Left lung (tissue), 14 donors: Measurements from ENCODE around the gene CBX1. TPM values are rescaled to one million over a fixed set of nuclear protein-coding genes. Genes with fewer than 3 reads are reported as not detected.

Source experiments
- ATAC-seq: fragments of 200-7000 bp; cut with Tn5 transposase; one replicate; pipeline ENCODE4 v1.9.1; 2020; ENCODE audit warnings: moderate library complexity
- DNase-seq, 4 donors: peaks; one replicate each; pipeline ENCODE4 v3.0.0-alpha.2; 2013 to 2020
- H3K27ac ChIP-seq, 2 donors: fragments of 200-600 bp; sonication (generic) in 1 of 2; one replicate each; pipeline versions ENCODE4 v1.5.0 to v1.8.0; 2020 to 2021
- H3K27me3 ChIP-seq, 2 donors: fragments of 200-600 bp; sonication (generic) in 1 of 2; one replicate each; pipeline versions ENCODE4 v1.5.0 to v1.8.0; 2020 to 2021
- H3K36me3 ChIP-seq, 2 donors: fragments of 200-600 bp; sonication (generic) in 1 of 2; one replicate each; pipeline versions ENCODE4 v1.5.0 to v1.8.0; 2020 to 2021
- H3K4me1 ChIP-seq, 2 donors: fragments of 200-600 bp; one replicate each; pipeline ENCODE4 v1.8.0; 2021
- H3K4me3 ChIP-seq, 2 donors: fragments of 200-600 bp; sonication (generic) in 1 of 2; one replicate each; pipeline versions ENCODE4 v1.5.0 to v1.8.0; 2020 to 2021; ENCODE audit warnings: mild to moderate bottlenecking in 1 of 2
- H3K9me3 ChIP-seq, 2 donors: fragments of 200-600 bp; sonication (generic) in 1 of 2; one replicate each; pipeline versions ENCODE4 v1.5.0 to v1.8.0; 2020 to 2021
- intact Hi-C, 2 donors: fragments of 100-400 bp; cut with DNase I; formaldehyde crosslinking; loops; one replicate each; pipeline versions ENCODE4 v1.11.2 to v1.14.2; 2022
- long read RNA-seq, 12 donors: library from polyadenylated mRNA in 2 of 12; unstranded in 2 of 12; transcript quantifications; one replicate each; pipeline ENCODE4 v2.0.0 and lab custom pipeline, GENCODE V29; 2019 to 2026
- polyA plus RNA-seq, 6 donors: library from polyadenylated mRNA; unstranded; fragments of 120-200 nt; gene quantifications; one replicate each; pipeline ENCODE4 v1.2.1, GENCODE V29; 2013; ENCODE audit not compliant: insufficient read length in 6 of 6
- total RNA-seq, 2 donors: library from RNA; stranded (reverse); fragmentation: NEBNext Ultra II Directional; extraction: Animal tissue kit (Norgen Biotek cat#: 25700); gene quantifications; one replicate each; pipeline ENCODE4 v1.2.1, GENCODE V29; 2021
- TF ChIP-seq, protein P1 (sequence below), 2 donors: fragments of 200-600 bp; sonication (generic) in 1 of 2; IDR thresholded peaks; one replicate each; pipeline versions ENCODE4 v1.5.0 to v1.8.0; 2021; ENCODE audit warnings: antibody characterized with exemption in 2 of 2
- donor health status: DM: no; HTN: yes; CAD: no.
- donor health status: DM: no; HTN: no; CAD: no.

CBX1 gene
- total RNA-seq (10 to 100 TPM; 43.0 to 53.8 TPM), polyA plus RNA-seq (100 to 1,000 TPM; 161 to 213 (median 169) TPM)
- long read RNA-seq, donor 1, transcript CBX1-205 (4 exons, 550 nt), result minor isoform, 7 of 113 reads
- long read RNA-seq, donor 1, transcript CBX1-201 (5 exons, 2,232 nt), result major isoform, 45 of 113 reads
- long read RNA-seq, donor 1, partial matches to known transcripts, result 59 of 113 reads
- long read RNA-seq, donor 1, other reads (novel, unspliced or antisense), result 0 of 113 reads
- long read RNA-seq, donor 2, transcript CBX1-201 (5 exons, 2,232 nt), result major isoform, 40 of 134 reads
- long read RNA-seq, donor 2, partial matches to known transcripts, result 91 of 134 reads
- long read RNA-seq, donor 2, other reads (novel, unspliced or antisense), result 0 of 134 reads
- long read RNA-seq, donor 3, transcript CBX1-201 (5 exons, 2,232 nt), result major isoform, 47 of 72 reads
- long read RNA-seq, donor 3, partial matches to known transcripts, result 20 of 72 reads
- long read RNA-seq, donor 3, other reads (novel, unspliced or antisense), result 0 of 72 reads
- long read RNA-seq, donor 4, partial matches to known transcripts, result 30 of 35 reads
- long read RNA-seq, donor 4, other reads (novel, unspliced or antisense), result 4 of 35 reads
- long read RNA-seq, donor 5, transcript CBX1-201 (5 exons, 2,232 nt), result major isoform, 40 of 71 reads
- long read RNA-seq, donor 5, partial matches to known transcripts, result 28 of 71 reads
- long read RNA-seq, donor 5, other reads (novel, unspliced or antisense), result 0 of 71 reads
- long read RNA-seq, donor 6, transcript CBX1-201 (5 exons, 2,232 nt), result major isoform, 39 of 128 reads
- long read RNA-seq, donor 6, partial matches to known transcripts, result 83 of 128 reads
- long read RNA-seq, donor 6, other reads (novel, unspliced or antisense), result 0 of 128 reads
- long read RNA-seq, donor 7, transcript CBX1-201 (5 exons, 2,232 nt), result major isoform, 20 of 38 reads
- long read RNA-seq, donor 7, partial matches to known transcripts, result 17 of 38 reads
- long read RNA-seq, donor 7, other reads (novel, unspliced or antisense), result 0 of 38 reads
- long read RNA-seq, donor 8, transcript CBX1-201 (5 exons, 2,232 nt), result major isoform, 40 of 73 reads
- long read RNA-seq, donor 8, partial matches to known transcripts, result 31 of 73 reads
- long read RNA-seq, donor 8, other reads (novel, unspliced or antisense), result 0 of 73 reads
- long read RNA-seq, donor 9, partial matches to known transcripts, result 0 of 1 reads
- long read RNA-seq, donor 9, other reads (novel, unspliced or antisense), result 0 of 1 reads
- long read RNA-seq, donor 10, partial matches to known transcripts, result 9 of 9 reads
- long read RNA-seq, donor 10, other reads (novel, unspliced or antisense), result 0 of 9 reads
- long read RNA-seq, donor 11, result 0 reads
- long read RNA-seq, donor 12, transcript CBX1-201 (5 exons, 2,232 nt), result major isoform, 38 of 63 reads
- long read RNA-seq, donor 12, partial matches to known transcripts, result 25 of 63 reads
- long read RNA-seq, donor 12, other reads (novel, unspliced or antisense), result 0 of 63 reads

DNA sequence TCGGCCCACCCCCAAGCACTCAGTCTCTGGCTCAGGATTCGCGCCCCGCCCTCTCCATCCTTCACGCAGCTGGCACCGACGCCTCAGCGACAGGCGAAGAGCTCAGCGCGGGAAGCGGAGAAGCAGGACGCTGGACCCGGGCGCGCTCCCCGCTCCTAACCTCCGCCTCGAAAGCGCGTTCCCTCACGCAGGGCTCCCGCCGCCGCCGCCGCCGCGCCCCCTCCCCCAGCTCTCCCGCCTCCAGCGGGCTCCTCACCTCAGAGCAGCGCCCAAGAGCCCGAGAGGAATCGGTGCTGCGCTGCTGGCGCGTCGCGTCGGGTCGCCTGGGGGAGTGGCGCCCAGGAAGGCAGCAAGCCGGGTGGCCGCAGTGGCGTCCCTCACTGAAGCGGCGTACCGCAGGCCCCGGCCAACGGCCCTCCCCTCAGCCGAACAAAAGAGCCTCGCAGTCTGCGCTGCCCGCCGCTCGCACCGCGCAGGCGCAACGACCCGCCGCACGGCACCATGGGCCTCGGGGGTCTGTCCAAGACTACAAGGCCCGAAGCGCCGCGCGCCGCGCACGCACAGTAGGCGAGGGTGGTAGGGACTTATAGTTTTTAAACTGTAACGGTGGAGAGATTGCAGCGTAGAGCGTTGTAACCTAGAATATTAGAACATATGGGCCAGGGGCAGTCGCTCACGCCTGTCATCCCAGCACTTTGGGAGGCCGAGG, at the start of gene CBX1:
Gene CBX1, minus strand, starts transcription at position 467 of the 709 bp plus-strand sequence. CDS start 24,474 bp downstream, outside the sequence.
- intact Hi-C loops, result no loop called here
- peak; percentile 98 for ATAC-seq
- DNase-seq, result peak; percentile 92 to 99 (median 96)
- peaks cover 0 to 36% of the 10 kb centered on the region in 2 donors for H3K4me1 ChIP-seq
- TF ChIP-seq, protein P1, sequence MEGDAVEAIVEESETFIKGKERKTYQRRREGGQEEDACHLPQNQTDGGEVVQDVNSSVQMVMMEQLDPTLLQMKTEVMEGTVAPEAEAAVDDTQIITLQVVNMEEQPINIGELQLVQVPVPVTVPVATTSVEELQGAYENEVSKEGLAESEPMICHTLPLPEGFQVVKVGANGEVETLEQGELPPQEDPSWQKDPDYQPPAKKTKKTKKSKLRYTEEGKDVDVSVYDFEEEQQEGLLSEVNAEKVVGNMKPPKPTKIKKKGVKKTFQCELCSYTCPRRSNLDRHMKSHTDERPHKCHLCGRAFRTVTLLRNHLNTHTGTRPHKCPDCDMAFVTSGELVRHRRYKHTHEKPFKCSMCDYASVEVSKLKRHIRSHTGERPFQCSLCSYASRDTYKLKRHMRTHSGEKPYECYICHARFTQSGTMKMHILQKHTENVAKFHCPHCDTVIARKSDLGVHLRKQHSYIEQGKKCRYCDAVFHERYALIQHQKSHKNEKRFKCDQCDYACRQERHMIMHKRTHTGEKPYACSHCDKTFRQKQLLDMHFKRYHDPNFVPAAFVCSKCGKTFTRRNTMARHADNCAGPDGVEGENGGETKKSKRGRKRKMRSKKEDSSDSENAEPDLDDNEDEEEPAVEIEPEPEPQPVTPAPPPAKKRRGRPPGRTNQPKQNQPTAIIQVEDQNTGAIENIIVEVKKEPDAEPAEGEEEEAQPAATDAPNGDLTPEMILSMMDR (IDR thresholded peaks at IDR 0.05), result no peak
- H3K4me3 ChIP-seq, result peak within 1 kb of the TSS; percentile 77 to 98
- peaks cover 0 to 4% of the 10 kb centered on the region in 2 donors for H3K9me3 ChIP-seq
- no peaks in the 10 kb centered on the region for H3K36me3 ChIP-seq
- H3K27ac ChIP-seq, result peak within 1 kb of the TSS; percentile 77 to 89
- no peaks in the 10 kb centered on the region for H3K27me3 ChIP-seq

DNA sequence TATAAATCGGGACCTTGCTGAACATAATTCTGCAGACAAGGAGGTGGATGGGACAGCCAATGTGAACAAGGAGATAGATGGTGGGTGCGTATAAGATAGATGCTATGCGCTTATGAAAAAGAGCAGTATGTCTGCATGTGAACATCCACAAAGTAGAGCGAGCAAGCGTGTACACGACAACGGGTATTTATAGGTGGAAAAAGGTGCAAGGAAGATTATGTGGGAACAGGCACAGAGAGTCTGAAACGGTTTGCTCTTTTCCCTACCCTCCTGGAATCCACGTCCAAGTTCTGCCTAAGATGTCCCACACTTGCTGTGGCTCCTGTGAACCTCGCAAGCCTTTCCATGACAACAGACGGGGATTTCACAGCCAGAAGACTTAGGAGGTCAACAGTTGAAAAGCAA, 49.3 kb upstream of the CBX1 start:
- TF ChIP-seq, protein P1 (IDR thresholded peaks at IDR 0.05), result no peak
- no peaks in the 10 kb centered on the region for H3K9me3 ChIP-seq
- no peak overlapping the region for H3K27ac ChIP-seq
- H3K27me3 ChIP-seq, result peaks cover 27 to 65% of the 10 kb centered on the region in 2 donors
- ATAC-seq (no peak), DNase-seq (no peak)
- no peaks in the 10 kb centered on the region for H3K36me3 ChIP-seq
- intact Hi-C loops, result no loop called here
- H3K4me1 ChIP-seq, result peaks cover 0 to 3% of the 10 kb centered on the region in 2 donors
- H3K4me3 ChIP-seq, result no peak overlapping the region

- H3K9me3 ChIP-seq, result no peaks in the 10 kb centered on the region
- H3K4me3 ChIP-seq, result no peak overlapping the region
- no peaks in the 10 kb centered on the region for H3K36me3 ChIP-seq
- H3K4me1 ChIP-seq, result peaks cover 0 to 3% of the 10 kb centered on the region in 2 donors
- TF ChIP-seq, protein P1 (IDR thresholded peaks at IDR 0.05), result no peak
- DNase-seq, result no peak
- peaks cover 27 to 60% of the 10 kb centered on the region in 2 donors for H3K27me3 ChIP-seq
- no peak for ATAC-seq
- H3K27ac ChIP-seq, result no peak overlapping the region
- intact Hi-C loops, result no loop called here
Observed at GRCh38 chr17:48149787-48150463, 48.6 kb upstream of the CBX1 start.
